GM18858 (cell line): Measurements from ENCODE around the gene TEX13A.

ENCODE experiments used
- ATAC-seq: cut with Tn5 transposase; IDR thresholded peaks from one replicate; pipeline ENCODE4 v1.9.1; 2021; ENCODE audit not compliant: unreplicated experiment

Gene TEX13A

GRCh38 chrX:105179644-105180043, 40.9 kb downstream of the TEX13A start:
- no peak for ATAC-seq

GRCh38 chrX:105173071-105173470, 47.4 kb downstream of the TEX13A start:
- no peak for ATAC-seq
